Calu3 (cell line): Measurements from ENCODE around the gene SGPL1. TPM values are rescaled to one million over a fixed set of nuclear protein-coding genes. Genes with fewer than 3 reads are reported as not detected.
"Not testable (repeated sequence)": the region's sequence is repeated elsewhere in the genome, so short reads cannot be mapped to it uniquely, and the experiment has no call there.

Experiments used
- BruUV-seq: library from RNA; stranded (reverse); fragments of 400-500 nt; replicated peaks from 2 replicates; lab custom pipeline; 2021; lab: Mats Ljungman, UMichigan
- CTCF ChIA-PET: fragments of 300-600 bp; sonication (Branson Sonifier 250); formaldehyde crosslinking; loops from one replicate; lab custom pipeline; 2022; ENCODE audit warnings: antibody characterized with exemption; lab: Charles Lee
- DNase-seq: peaks from one replicate; pipeline ENCODE4 v3.0.0; 2022
- H3K27ac Mint-ChIP-seq: one replicate; pipeline ENCODE4 v1.8.0; 2022; ENCODE audit warnings: mixed read lengths; ENCODE audit not compliant: unreplicated experiment
- H3K27me3 Mint-ChIP-seq: one replicate; pipeline ENCODE4 v1.8.0; 2022; ENCODE audit warnings: mixed read lengths; ENCODE audit not compliant: unreplicated experiment
- H3K36me3 Mint-ChIP-seq: one replicate; pipeline ENCODE4 v1.8.0; 2022; ENCODE audit warnings: mild to moderate bottlenecking, moderate library complexity, mixed read lengths; ENCODE audit not compliant: insufficient read depth, unreplicated experiment
- H3K4me1 Mint-ChIP-seq: one replicate; pipeline ENCODE4 v1.8.0; 2022; ENCODE audit warnings: mild to moderate bottlenecking, low read depth, mixed read lengths; ENCODE audit not compliant: unreplicated experiment
- H3K4me3 Mint-ChIP-seq: one replicate; pipeline ENCODE4 v1.8.0; 2022; ENCODE audit warnings: mild to moderate bottlenecking, low read depth, moderate library complexity, mixed read lengths; ENCODE audit not compliant: unreplicated experiment
- H3K9me3 Mint-ChIP-seq: one replicate; pipeline ENCODE4 v1.8.0; 2022; ENCODE audit warnings: low read depth, mixed read lengths; ENCODE audit not compliant: unreplicated experiment
- CTCF ChIP-seq: fragments of 200-600 bp; IDR thresholded peaks from one replicate; pipeline ENCODE4 v1.8.0; 2022; ENCODE audit warnings: antibody characterized with exemption; ENCODE audit not compliant: unreplicated experiment
- intact Hi-C: fragments of 100-400 bp; cut with micrococcal nuclease; formaldehyde crosslinking; loops from one replicate; pipeline ENCODE4 v1.10.0; 2022; ENCODE audit not compliant: unreplicated experiment
- total RNA-seq: library from RNA; stranded (reverse); gene quantifications from 2 replicates; pipeline ENCODE4 v1.2.3, GENCODE V29; 2022

SGPL1 gene
- total RNA-seq, 1 experiment from 2014 or later: 84.6 TPM

- no peaks in the 10 kb centered on the region for H3K27me3 Mint-ChIP-seq
- CTCF ChIA-PET: no interaction called here
- intact Hi-C loops: no loop called here
- no peak overlapping the region for H3K4me3 Mint-ChIP-seq
- H3K4me1 Mint-ChIP-seq: no peaks in the 10 kb centered on the region
- BruUV-seq: no TSS peak
- H3K27ac Mint-ChIP-seq: no peak overlapping the region
- no peak for TF ChIP-seq CTCF
- DNase-seq: no peak
- peaks cover 10% of the 10 kb centered on the region for H3K36me3 Mint-ChIP-seq
- no peaks in the 10 kb centered on the region for H3K9me3 Mint-ChIP-seq
Measured at GRCh38 chr10:70856454-70856853, 40.7 kb downstream of the SGPL1 start.

GRCh38 chr10:70858759-70859158, 43.0 kb downstream of the SGPL1 start:
- Mint-ChIP-seq H3K36me3 (peaks cover 10% of the 10 kb centered on the region), H3K4me3 (no peak overlapping the region)
- CTCF ChIA-PET: no interaction called here

GRCh38 chr10:70861495-70862197, 45.9 kb downstream of the SGPL1 start:
- BruUV-seq, DNase-seq, H3K27ac Mint-ChIP-seq, H3K27me3 Mint-ChIP-seq, intact Hi-C loops, H3K4me3 Mint-ChIP-seq, H3K9me3 Mint-ChIP-seq: not testable (repeated sequence)
- Mint-ChIP-seq H3K36me3 (peaks cover 12% of the 10 kb centered on the region), H3K4me1 (peaks cover 26% of the 10 kb centered on the region)
- CTCF ChIA-PET: interaction anchor here (0.6 to 1.9 kb wide), 2 partner anchors 45 to 103 kb away, joined by 3 to 4 read pairs; no protein-coding TSS in a partner anchor

More at GRCh38 chr10:70858759-70859158, 43.0 kb downstream of the SGPL1 start:
- no peaks in the 10 kb centered on the region for H3K9me3 Mint-ChIP-seq
- H3K27me3 Mint-ChIP-seq: no peaks in the 10 kb centered on the region
- intact Hi-C loops: no loop called here
- DNase-seq: no peak
- no peaks in the 10 kb centered on the region for H3K4me1 Mint-ChIP-seq
- no peak for TF ChIP-seq CTCF
- no peak overlapping the region for H3K27ac Mint-ChIP-seq
- BruUV-seq: no TSS peak

GRCh38 chr10:70863470-70864160, 47.9 kb downstream of the SGPL1 start:
- H3K27me3 Mint-ChIP-seq: no peaks in the 10 kb centered on the region
- intact Hi-C loops: no loop called here
- H3K9me3 Mint-ChIP-seq: no peaks in the 10 kb centered on the region
- no peak for DNase-seq
- peaks cover 10% of the 10 kb centered on the region for H3K36me3 Mint-ChIP-seq
- no peak overlapping the region for H3K27ac Mint-ChIP-seq
- CTCF ChIA-PET: interaction anchor here (0.7 kb wide), 2 partner anchors 10 to 386 kb away, joined by 3 read pairs; no protein-coding TSS in a partner anchor
- no peak for TF ChIP-seq CTCF
- peaks cover 35% of the 10 kb centered on the region for H3K4me1 Mint-ChIP-seq
- BruUV-seq: no TSS peak
- no peak overlapping the region for H3K4me3 Mint-ChIP-seq
